SK-N-SH (cell line): Measurements from ENCODE around the gene PTGES3. TPM values are rescaled to one million over a fixed set of nuclear protein-coding genes. Genes with fewer than 3 reads are reported as not detected.
"Not testable (repeated sequence)": the region's sequence is repeated elsewhere in the genome, so short reads cannot be mapped to it uniquely, and the experiment has no call there.

Source experiments
- CTCF ChIA-PET: fragments of 300-600, 350-600 bp; formaldehyde crosslinking; extraction: SDS; loops from one replicate; lab custom pipeline; 2021; lab: Yijun Ruan, JAX
- POLR2A ChIA-PET: fragments of 350-600 bp; sonication (Branson Sonifier 250); formaldehyde crosslinking; extraction: SDS; loops from one replicate; lab custom pipeline; 2020; ENCODE audit warnings: antibody characterized with exemption, inconsistent platforms; lab: Yijun Ruan, JAX
- DNase-seq: peaks from one replicate; pipeline ENCODE4 v3.0.0; 2012
- H2AFZ ChIP-seq: fragments of 200-600 bp; sonication (generic); 2 replicates; pipeline ENCODE4 v1.8.1; 2016; ENCODE audit warnings: antibody characterized with exemption, mild to moderate bottlenecking, low read depth
- H3F3A ChIP-seq: fragments of 200-600 bp; sonication (generic); replicated peaks from 2 replicates; pipeline ENCODE3; 2016; ENCODE audit warnings: antibody characterized with exemption, mild to moderate bottlenecking; ENCODE audit not compliant: insufficient read depth
- H3K27ac ChIP-seq, 2 experiments: fragments of 200-500 bp in 1 of 2; fragments of 200-600 bp in 1 of 2; sonication (Bioruptor generic) in 1 of 2; sonication (generic), shearing (Covaris generic) in 1 of 2; 2 replicates each; pipeline versions ENCODE4 v1.5.1 to v1.6.1; 2014 to 2016; ENCODE audit warnings: low read depth in 2 of 2, inconsistent platforms in 1 of 2, low read length in 1 of 2, mild to moderate bottlenecking in 1 of 2, mixed read lengths in 1 of 2
- H3K27me3 ChIP-seq: fragments of 200-600 bp; sonication (generic), shearing (Covaris generic); 2 replicates; pipeline ENCODE4 v1.6.1; 2016; ENCODE audit warnings: mixed run types; ENCODE audit not compliant: insufficient read depth
- H3K36me3 ChIP-seq, 2 experiments: fragments of 200-500 bp in 1 of 2; fragments of 200-600 bp in 1 of 2; sonication (Bioruptor generic) in 1 of 2; sonication (generic) in 1 of 2; replicated peaks in 1 of 2; 2 replicates each; pipeline versions ENCODE3 to v1.5.1; 2014 to 2016; ENCODE audit warnings: low read length in 1 of 2, mild to moderate bottlenecking in 1 of 2; ENCODE audit not compliant: insufficient read depth in 2 of 2, control insufficient read depth in 1 of 2
- H3K4me1 ChIP-seq, 2 experiments: fragments of 200-500 bp in 1 of 2; fragments of 200-600 bp in 1 of 2; sonication (Bioruptor generic) in 1 of 2; sonication (generic), shearing (Covaris generic) in 1 of 2; 2 replicates each; pipeline versions ENCODE4 v1.5.1 to v1.6.1; 2014 to 2016; ENCODE audit warnings: low read depth in 1 of 2, low read length in 1 of 2, mixed run types in 1 of 2; ENCODE audit not compliant: insufficient read depth in 2 of 2, control insufficient read depth in 1 of 2
- H3K4me2 ChIP-seq: fragments of 200-600 bp; sonication (generic), shearing (Covaris generic); 2 replicates; pipeline ENCODE4 v1.6.1; 2017; ENCODE audit warnings: mixed run types
- H3K4me3 ChIP-seq, 2 experiments: fragments of 200-500 bp in 1 of 2; fragments of 200-600 bp in 1 of 2; sonication (Bioruptor generic) in 1 of 2; sonication (generic), shearing (Covaris generic) in 1 of 2; 2 replicates each; pipeline versions ENCODE4 v1.5.1 to v1.8.1; 2014 to 2016; ENCODE audit warnings: low read depth in 2 of 2, inconsistent platforms in 1 of 2, low read length in 1 of 2, mild to moderate bottlenecking in 1 of 2, mixed read lengths in 1 of 2, moderate library complexity in 1 of 2
- H3K79me2 ChIP-seq: fragments of 200-600 bp; sonication (generic); 2 replicates; pipeline ENCODE4 v1.8.1; 2017; ENCODE audit warnings: mild to moderate bottlenecking; ENCODE audit not compliant: insufficient read depth
- H3K9ac ChIP-seq: fragments of 200-600 bp; sonication (generic); 2 replicates; pipeline ENCODE4 v1.6.1; 2017; ENCODE audit warnings: mixed run types
- H3K9me2 ChIP-seq: fragments of 200-600 bp; sonication (generic); 2 replicates; pipeline ENCODE4 v1.6.1; 2017; ENCODE audit warnings: mixed run types
- H3K9me3 ChIP-seq: fragments of 200-600 bp; sonication (generic); 2 replicates; pipeline ENCODE4 v1.6.1; 2017; ENCODE audit warnings: mixed run types, mild to moderate bottlenecking, moderate library complexity
- H4K20me1 ChIP-seq: fragments of 200-600 bp; sonication (generic); 2 replicates; pipeline ENCODE4 v1.6.1; 2017; ENCODE audit warnings: mild to moderate bottlenecking, mixed run types; ENCODE audit not compliant: insufficient read depth
- CHD2 ChIP-seq: fragments of 150-350 bp; IDR thresholded peaks from 2 replicates; pipeline ENCODE4 v1.6.1; 2018; ENCODE audit warnings: low read length; ENCODE audit not compliant: partially characterized antibody
- EP300 ChIP-seq, 2 experiments: IDR thresholded peaks; 2 replicates each; pipeline versions ENCODE4 v1.4.0 to v1.6.1; 2012; ENCODE audit warnings: borderline replicate concordance in 1 of 2, low read depth in 1 of 2, low read length in 1 of 2
- FOSL2 ChIP-seq: IDR thresholded peaks from 2 replicates; pipeline ENCODE4 v1.4.0; 2012; ENCODE audit warnings: low read depth, mild to moderate bottlenecking, moderate library complexity, borderline replicate concordance
- FOXJ3 ChIP-seq: sonication (generic); formaldehyde crosslinking; IDR thresholded peaks from 2 replicates; pipeline ENCODE4 v1.5.1; 2020; ENCODE audit warnings: mild to moderate bottlenecking, missing genetic modification reagents
- GABPA ChIP-seq: IDR thresholded peaks from 2 replicates; pipeline ENCODE4 v1.4.0; 2012; ENCODE audit warnings: low read depth, mild to moderate bottlenecking
- MXI1 ChIP-seq: IDR thresholded peaks from 2 replicates; pipeline ENCODE4 v1.6.1; 2012; ENCODE audit warnings: mild to moderate bottlenecking, low read depth, low read length, improper control_type of control experiment
- NFIC ChIP-seq: IDR thresholded peaks from 2 replicates; pipeline ENCODE4 v1.4.0; 2012; ENCODE audit warnings: borderline replicate concordance
- PBX3 ChIP-seq: IDR thresholded peaks from 2 replicates; pipeline ENCODE4; 2012
- POLR2AphosphoS5 ChIP-seq: IDR thresholded peaks from 2 replicates; pipeline ENCODE4 v1.6.1; 2012; ENCODE audit warnings: low read depth, low read length
- RCOR1 ChIP-seq: fragments of 150-350 bp; IDR thresholded peaks from 2 replicates; pipeline ENCODE4 v1.6.1; 2017; ENCODE audit warnings: antibody characterized with exemption, low read length
- REST ChIP-seq: IDR thresholded peaks from 2 replicates; pipeline ENCODE4 v1.6.1; 2012; ENCODE audit warnings: mild to moderate bottlenecking, low read depth, low read length, moderate library complexity
- RFX5 ChIP-seq: IDR thresholded peaks from 2 replicates; pipeline ENCODE4 v1.6.1; 2012; ENCODE audit warnings: mild to moderate bottlenecking, improper control_type of control experiment, low read length
- TAF1 ChIP-seq: IDR thresholded peaks from 2 replicates; pipeline ENCODE4 v1.6.1; 2012; ENCODE audit warnings: low read depth, mild to moderate bottlenecking, low read length, moderate library complexity, borderline replicate concordance
- WGBS: methylation state at CpG from one replicate; pipeline ENCODE4 v1.1.6; 2017; ENCODE audit warnings: low lambda C conversion rate; 5-methylcytosine and 5-hydroxymethylcytosine counted together
- polyA plus RNA-seq, 3 experiments: library from polyadenylated mRNA; depleted of rRNA; stranded (reverse); fragments of >200 nt; gene quantifications; 2 replicates each; pipeline ENCODE4 v1.2.3, GENCODE V29; 2012

The PTGES3 gene
- polyA plus RNA-seq, 1 of the 3 experiments (the other 2 are of a cell fraction) = 38.9 TPM

DNA sequence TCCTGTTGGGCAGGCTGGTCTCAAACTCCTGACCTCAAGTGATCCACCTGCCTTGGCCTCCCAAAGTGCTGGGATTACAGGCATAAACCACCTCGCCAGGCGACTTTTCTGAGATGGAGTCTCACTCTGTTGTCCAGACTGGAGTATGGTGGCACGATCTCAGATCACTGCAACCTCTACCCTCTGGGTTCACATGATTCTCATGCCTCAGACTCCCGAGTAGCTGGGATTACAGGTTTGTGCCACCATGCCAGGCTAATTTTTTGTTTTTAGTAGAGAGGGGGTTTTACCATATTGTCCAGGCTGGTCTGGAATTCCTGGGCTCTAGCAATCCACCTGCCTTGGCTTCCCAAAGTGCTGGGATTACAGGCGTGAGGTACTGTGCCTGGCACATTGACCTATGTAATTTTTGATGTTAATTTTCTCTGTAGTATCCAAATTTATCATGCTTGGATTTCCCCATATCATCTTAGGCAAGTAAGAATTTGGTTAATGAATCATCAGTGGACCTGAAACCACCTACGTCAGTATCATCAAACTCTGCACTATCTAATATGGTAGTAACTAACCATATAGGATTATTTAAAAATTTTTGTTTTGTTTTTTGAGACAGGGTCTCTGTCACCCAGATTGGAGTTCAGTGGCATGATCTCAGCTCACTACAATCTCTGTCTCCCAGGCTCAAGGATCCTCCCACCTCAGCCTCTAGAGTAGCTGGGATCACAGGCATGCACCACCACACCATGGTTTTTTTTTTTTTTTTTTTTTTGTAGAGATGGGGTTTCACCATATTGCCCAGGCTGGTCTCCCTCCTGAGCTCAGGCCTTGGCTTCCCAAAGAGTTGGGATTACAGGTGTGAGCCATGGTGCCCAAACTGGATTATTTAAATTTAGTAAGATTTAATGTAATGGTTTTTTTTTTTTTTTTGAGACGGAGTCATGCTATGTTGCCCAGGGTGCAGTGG, 30.4 kb downstream of the PTGES3 start:
- no peak overlapping the region for H3K9ac ChIP-seq
- peaks cover 8% of the 10 kb centered on the region for H3F3A ChIP-seq
- H2AFZ ChIP-seq = no peak overlapping the region
- H3K79me2 ChIP-seq = no peaks in the 10 kb centered on the region
- no peaks in the 10 kb centered on the region for H4K20me1 ChIP-seq
- H3K9me2 ChIP-seq = no peaks in the 10 kb centered on the region
- no peaks in the 10 kb centered on the region for H3K27me3 ChIP-seq
- no peak overlapping the region for H3K4me2 ChIP-seq
- DNase-seq = no peak
- TF ChIP-seq CHD2 (no peak), MXI1 (no peak), FOXJ3 (CRISPR knock-in tag) (no peak), EP300 (IDR thresholded peaks at IDR 0.05; ENCODE audit: borderline replicate concordance in 1 of 2, low read depth in 1 of 2, low read length in 1 of 2) (no peak), POLR2AphosphoS5 (no peak), RFX5 (no peak), FOSL2 (no peak), NFIC (no peak), GABPA (no peak), PBX3 (no peak), REST (no peak), TAF1 (no peak), RCOR1 (no peak)
- H3K4me3 ChIP-seq = no peak overlapping the region
- 82% methylated on average over 6 of the region's 7 CpGs for whole genome bisulfite sequencing
- H3K4me1 ChIP-seq = no peaks in the 10 kb centered on the region
- H3K36me3 ChIP-seq = peaks cover 0 to 2% of the 10 kb centered on the region in 2 experiments
- CTCF ChIA-PET = interaction anchor here (0.7 to 1.9 kb wide), 2 partner anchors 21 to 26 kb away, joined by 4 to 9 read pairs; no protein-coding TSS in a partner anchor
- POLR2A ChIA-PET = interaction anchor here (0.6 kb wide), 1 partner anchor 22 kb away, joined by 3 read pairs; no protein-coding TSS in a partner anchor
- no peaks in the 10 kb centered on the region for H3K9me3 ChIP-seq
- no peak overlapping the region for H3K27ac ChIP-seq

DNA sequence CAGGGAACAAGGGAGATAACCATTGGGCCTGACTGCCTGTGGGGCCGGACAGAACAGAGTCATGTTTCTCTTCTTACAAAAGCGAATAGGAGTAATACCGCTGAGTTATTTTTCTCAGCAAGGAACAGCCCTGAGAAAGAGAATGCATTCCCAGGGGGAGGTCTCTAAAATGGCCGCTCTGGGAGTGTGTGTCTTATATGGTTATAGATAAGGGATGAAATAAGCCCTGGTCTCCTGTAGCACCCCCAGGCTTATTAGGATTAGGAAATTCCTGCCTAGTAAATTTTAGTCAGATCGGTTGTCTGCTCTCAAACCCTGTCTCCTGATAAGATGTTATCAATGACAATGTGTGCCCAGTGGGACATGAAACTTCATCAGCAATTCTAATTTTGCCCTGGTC, 34.3 kb downstream of the PTGES3 start:
- H3K36me3 ChIP-seq, H3K9me3 ChIP-seq, CTCF ChIA-PET, H4K20me1 ChIP-seq, H3K9me2 ChIP-seq, H3K9ac ChIP-seq, H3K4me2 ChIP-seq, H3K4me1 ChIP-seq, H3K4me3 ChIP-seq, H3F3A ChIP-seq, POLR2A ChIA-PET, H3K79me2 ChIP-seq, H3K27me3 ChIP-seq, DNase-seq, H3K27ac ChIP-seq, H2AFZ ChIP-seq: not testable (repeated sequence)
- WGBS = 68% methylated on average over 5 of the region's 5 CpGs

- DNase-seq, H3K9ac ChIP-seq, H2AFZ ChIP-seq, H3K9me2 ChIP-seq, H3K9me3 ChIP-seq, POLR2A ChIA-PET, H3K27me3 ChIP-seq, H3K27ac ChIP-seq, H3K4me2 ChIP-seq, CTCF ChIA-PET, H3K4me3 ChIP-seq: not testable (repeated sequence)
- Histone ChIP-seq H3F3A (peaks cover 13% of the 10 kb centered on the region), H4K20me1 (peaks cover 19% of the 10 kb centered on the region), H3K36me3 (peaks cover 14 to 15% of the 10 kb centered on the region in 2 experiments), H3K4me1 (peaks cover 6 to 11% of the 10 kb centered on the region in 2 experiments; a peak in 2 of 4 replicates), H3K79me2 (peaks cover 28% of the 10 kb centered on the region)
- WGBS = 94% methylated on average over 9 of the region's 9 CpGs
These were observed 40.1 kb downstream of the PTGES3 start for GRCh38 chr12:56648023-56648422.
